Small intestine (tissue), 7 donors: ENCODE results near the gene LY6G6F. TPM values are rescaled to one million over a fixed set of nuclear protein-coding genes. Genes with fewer than 3 reads are reported as not detected.

ENCODE experiments used
- DNase-seq, 2 donors: peaks; one replicate each; pipeline versions ENCODE4 v3.0.0 to v3.0.0-alpha.2; 2013
- FAIRE-seq: peaks from 2 replicates; lab custom pipeline; 2012; peaks lifted over from hg19 to GRCh38; lab: Jason Lieb, UNC
- H3K27ac ChIP-seq, 3 donors: one replicate each; pipeline ENCODE4 v1.5.1; 2013; ENCODE audit warnings: low read length in 2 of 3, mild to moderate bottlenecking in 2 of 3, control low read depth in 1 of 3, inconsistent platforms in 1 of 3, low read depth in 1 of 3, moderate library complexity in 1 of 3
- H3K27me3 ChIP-seq, 3 donors: one replicate each; pipeline ENCODE4 v1.6.1; 2013; ENCODE audit warnings: low read length in 3 of 3, inconsistent platforms in 1 of 3; ENCODE audit not compliant: control insufficient read depth in 3 of 3, insufficient read depth in 3 of 3
- H3K36me3 ChIP-seq, 3 donors: one replicate each; pipeline ENCODE4 v1.6.1; 2013; ENCODE audit warnings: low read length in 3 of 3, inconsistent platforms in 1 of 3, low read depth in 1 of 3, mild to moderate bottlenecking in 1 of 3, moderate library complexity in 1 of 3; ENCODE audit not compliant: control insufficient read depth in 3 of 3, insufficient read depth in 2 of 3
- H3K4me1 ChIP-seq, 3 donors: one replicate each; pipeline ENCODE4 v1.6.1; 2013; ENCODE audit warnings: low read length in 2 of 3, inconsistent platforms in 1 of 3, low read depth in 1 of 3, mild to moderate bottlenecking in 1 of 3, moderate library complexity in 1 of 3; ENCODE audit not compliant: control insufficient read depth in 3 of 3, insufficient read depth in 2 of 3
- H3K4me3 ChIP-seq, 3 donors: one replicate each; pipeline ENCODE4 v1.5.1; 2013; ENCODE audit warnings: low read length in 3 of 3, control low read depth in 1 of 3, inconsistent platforms in 1 of 3, low read depth in 1 of 3, mild to moderate bottlenecking in 1 of 3, moderate library complexity in 1 of 3
- H3K9me3 ChIP-seq, 2 donors: one replicate each; pipeline ENCODE4 v1.6.1; 2013; ENCODE audit warnings: low read depth in 1 of 2, low read length in 1 of 2; ENCODE audit not compliant: control insufficient read depth in 2 of 2, insufficient read depth in 1 of 2
- WGBS, 3 donors: extraction: QIAGEN DNeasy Blood & Tissue Kit; methylation state at CpG; one replicate each; pipeline ENCODE4 v1.1.7; 2013; 5-methylcytosine and 5-hydroxymethylcytosine counted together
- polyA plus RNA-seq, 4 donors: library from polyadenylated mRNA; stranded (reverse) in 3 of 4; unstranded in 1 of 4; fragments of 200-250 nt in 3 of 4; fragments of 120-200 nt in 1 of 4; gene quantifications; one replicate each; pipeline versions ENCODE4 v1.2.1 to v1.2.3, GENCODE V29; 2013
- donor health status: healthy with polysubstance abuse.
- donor health status: control.
- donor health status: control.
- donor health status: Bipolar disorder and iron deficiency.
- donor health status: healthy.

Gene LY6G6F
- polyA plus RNA-seq, 4 donors: 0.12 TPM; not detected in 3

DNA sequence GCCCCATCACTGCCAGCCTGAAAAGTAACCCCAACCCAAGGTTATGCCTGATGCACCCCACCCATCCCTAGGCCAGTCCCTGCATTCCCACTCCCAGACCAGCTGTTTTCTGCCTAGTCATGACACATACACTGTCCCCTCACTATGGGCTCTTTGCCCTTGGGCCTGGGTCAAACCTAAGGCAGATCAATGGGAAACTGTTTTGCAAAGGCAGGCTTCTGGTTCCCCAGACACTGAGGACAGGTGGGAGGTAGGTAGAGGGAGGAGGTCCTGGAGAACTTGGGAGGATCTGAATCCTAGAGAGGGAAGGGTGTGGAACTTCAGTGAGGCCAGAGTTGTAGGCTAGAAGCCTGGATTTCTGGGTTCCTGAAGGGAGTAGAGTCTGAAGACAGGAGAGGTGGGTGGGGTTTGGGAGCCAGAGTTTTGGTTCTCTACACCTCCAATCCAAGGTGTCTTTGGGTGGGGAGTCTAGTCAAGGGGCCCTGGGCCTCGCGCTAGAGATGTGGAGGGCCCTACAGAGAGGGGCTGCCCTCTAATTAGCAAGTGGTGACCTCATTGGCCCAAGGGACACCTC lies 27.7 kb downstream of the LY6G6F start:
- FAIRE-seq (no peak), DNase-seq (no peak)
- WGBS, 3 donors: 0 to 15% (median 8%) methylated on average over 2 of the region's 2 CpGs
- peaks cover 11 to 48% (median 11%) of the 10 kb centered on the region in 3 donors for H3K36me3 ChIP-seq
- H3K27ac ChIP-seq: peak overlapping the region; percentile 92 to 98 (median 97)
- H3K9me3 ChIP-seq: no peaks in the 10 kb centered on the region
- H3K4me1 ChIP-seq: peaks cover 3 to 56% (median 12%) of the 10 kb centered on the region in 3 donors
- peak overlapping the region; percentile 63 to 79 (median 72) for H3K4me3 ChIP-seq
- no peaks in the 10 kb centered on the region for H3K27me3 ChIP-seq

DNA sequence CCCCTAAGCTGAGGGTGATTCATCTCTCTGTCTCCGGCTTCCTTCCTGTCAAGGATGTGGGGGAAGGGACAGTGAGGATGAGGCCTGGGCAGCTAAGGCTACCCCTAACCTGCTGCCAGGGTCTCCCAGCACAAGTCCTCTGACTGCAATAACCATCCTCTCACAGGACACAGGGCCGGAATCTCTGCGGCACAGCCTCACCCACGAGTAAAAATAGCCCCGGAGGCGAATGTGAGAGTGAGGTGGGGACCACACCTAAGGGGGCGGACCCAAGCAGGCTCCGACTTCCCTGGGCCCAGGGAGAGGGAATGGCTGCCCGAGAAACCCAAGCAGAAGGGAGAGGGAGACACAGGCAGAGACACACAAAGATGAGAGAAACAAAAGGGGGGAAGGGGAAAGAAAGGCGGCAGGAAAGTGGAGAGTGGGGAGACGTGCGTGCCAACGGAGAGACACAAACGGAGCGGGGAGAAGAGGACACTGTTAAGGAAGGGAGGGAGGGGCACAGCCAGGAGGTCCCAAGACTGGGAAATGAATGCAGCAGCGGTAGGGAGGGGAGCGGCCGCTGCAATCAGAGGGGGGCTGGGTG lies 28.2 kb downstream of the LY6G6F start:
- WGBS, 3 donors: 0 to 3% (median 0%) methylated on average over 17 to 18 of the region's 18 CpGs
- Histone ChIP-seq H3K36me3 (peaks cover 11 to 48% (median 11%) of the 10 kb centered on the region in 3 donors), H3K4me3 (peak overlapping the region; percentile 63 to 79 (median 72)), H3K27ac (peak overlapping the region; percentile 92 to 98 (median 97)), H3K27me3 (no peaks in the 10 kb centered on the region), H3K9me3 (no peaks in the 10 kb centered on the region), H3K4me1 (peaks cover 3 to 58% (median 12%) of the 10 kb centered on the region in 3 donors)
- DNase-seq (peak; percentile 83 to 87), FAIRE-seq (no peak)

DNA sequence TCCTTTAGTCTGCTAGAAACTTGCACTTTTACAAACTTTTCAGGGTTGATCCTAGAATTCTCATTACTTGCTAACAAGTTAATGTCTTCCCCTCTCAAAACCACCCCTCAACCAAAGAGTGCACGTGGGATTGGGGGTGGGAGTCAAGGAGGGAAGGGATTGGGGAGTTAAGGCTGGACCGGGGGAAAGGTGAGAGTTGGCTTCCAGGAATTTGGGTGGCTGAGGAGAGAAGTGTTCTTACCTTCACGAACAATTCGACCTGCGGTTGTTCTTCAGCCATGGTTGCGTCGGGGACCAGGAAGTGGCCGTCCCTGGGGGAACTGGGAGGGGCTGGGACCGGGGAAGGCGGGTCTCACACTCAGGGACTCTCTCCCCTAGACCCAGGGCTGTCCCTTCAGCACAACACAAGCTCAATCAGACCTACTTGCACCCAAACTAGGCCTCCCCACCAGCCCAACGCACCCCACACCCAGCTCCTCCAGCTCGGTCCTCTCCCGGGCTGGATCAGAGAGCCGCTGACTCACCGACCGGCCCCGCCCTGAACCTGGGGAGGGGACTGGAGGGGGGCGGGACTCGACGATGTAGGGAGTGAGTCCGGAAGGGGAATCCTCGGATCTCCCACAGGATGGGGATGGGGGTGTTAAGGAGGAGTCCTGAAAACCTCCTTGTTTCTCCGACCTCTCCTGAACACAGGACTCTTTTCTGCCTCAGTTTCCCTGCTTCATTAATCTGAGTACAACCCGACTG lies 29.5 kb downstream of the LY6G6F start, which contains the start of gene CLIC1:
CLIC1 (minus strand) TSS at position 510 of the 747 bp plus-strand sequence; CDS start at position 280, 230 bp downstream.
- FAIRE-seq: no peak
- H3K4me1 ChIP-seq: peaks cover 3 to 60% (median 12%) of the 10 kb centered on the region in 3 donors

DNA sequence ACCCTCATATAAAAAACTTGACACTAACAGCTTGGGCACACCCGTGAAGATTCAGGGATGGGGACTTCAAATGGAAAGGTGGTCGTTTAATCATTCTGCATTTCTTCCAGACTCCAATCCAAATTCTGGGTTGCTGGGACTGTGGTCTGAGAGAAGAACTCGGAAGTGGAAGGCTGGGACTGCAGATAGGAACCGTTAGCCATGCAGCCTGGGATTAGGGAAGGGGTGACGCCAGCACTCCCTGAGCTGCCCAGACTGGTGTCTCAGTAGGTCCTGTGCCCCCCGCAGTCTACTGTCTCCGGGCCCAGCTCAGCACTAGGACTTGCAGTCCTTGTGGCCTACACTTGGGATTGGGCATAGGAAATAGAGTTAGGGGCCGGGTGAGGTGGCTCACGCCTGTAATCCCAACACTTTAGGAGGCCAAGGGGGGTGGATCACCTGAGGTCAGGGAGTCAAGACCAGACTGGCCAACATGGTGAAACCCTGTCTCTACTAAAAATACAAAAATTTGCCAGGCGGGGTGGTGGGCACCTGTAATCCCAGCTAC lies 30.2 kb downstream of the LY6G6F start:
- Histone ChIP-seq H3K27ac (peak overlapping the region; percentile 92 to 98 (median 97)), H3K27me3 (no peaks in the 10 kb centered on the region), H3K4me1 (peaks cover 3 to 57% (median 12%) of the 10 kb centered on the region in 3 donors), H3K4me3 (peak overlapping the region in 2 of 3 donors; percentile 72 to 79), H3K36me3 (peaks cover 6 to 42% (median 7%) of the 10 kb centered on the region in 3 donors), H3K9me3 (no peaks in the 10 kb centered on the region)
- DNase-seq (peak in 1 of 2 donors; percentile 53), FAIRE-seq (no peak)
- WGBS, 3 donors: 14 to 28% (median 24%) methylated on average over 10 of the region's 10 CpGs

More for the DNA sequence above, 29.5 kb downstream of the LY6G6F start, which contains the start of gene CLIC1:
- Histone ChIP-seq H3K27me3 (no peaks in the 10 kb centered on the region), H3K9me3 (no peaks in the 10 kb centered on the region), H3K4me3 (peak within 1 kb of the TSS; percentile 63 to 79 (median 72)), H3K27ac (peak within 1 kb of the TSS; percentile 94 to 98 (median 97)), H3K36me3 (peaks cover 11 to 40% (median 11%) of the 10 kb centered on the region in 3 donors)
- peak; percentile 94 to 95 for DNase-seq
- WGBS, 3 donors: 0 to 1% (median 1%) methylated on average over 17 to 24 of the region's 24 CpGs

DNA sequence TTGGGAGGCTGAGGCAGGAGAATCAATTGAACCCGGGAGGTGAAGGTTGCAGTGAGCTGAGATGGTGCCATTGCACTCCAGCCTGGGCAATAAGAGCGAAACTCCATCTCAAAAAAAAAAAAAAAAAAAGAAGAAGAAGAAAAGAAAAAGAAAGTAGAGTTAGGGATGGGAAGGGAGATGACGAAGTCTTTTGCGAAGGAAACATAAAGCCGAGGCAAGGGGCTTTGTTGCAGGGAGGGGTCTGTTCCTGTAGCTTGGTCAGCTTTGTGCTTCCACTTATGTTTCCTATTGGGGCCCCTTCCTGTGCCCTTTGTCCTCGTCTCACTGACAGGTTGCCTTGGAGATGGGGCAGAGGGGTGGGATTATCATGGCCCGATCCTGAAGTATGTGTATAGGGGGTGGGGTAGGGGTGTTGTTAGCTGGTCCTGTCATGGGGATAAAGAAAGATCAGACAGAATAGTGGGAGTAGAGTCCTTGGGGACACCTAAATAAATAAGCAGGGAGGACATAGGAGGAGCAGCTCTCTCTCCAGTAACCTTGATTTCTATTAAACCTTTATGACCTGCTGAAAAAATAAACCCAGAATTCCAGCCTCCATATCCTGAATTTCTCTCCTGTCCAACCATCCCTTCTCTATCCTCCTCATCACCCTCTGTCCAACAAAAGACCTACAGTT lies 30.8 kb downstream of the LY6G6F start:
- no peaks in the 10 kb centered on the region for H3K27me3 ChIP-seq
- peak; percentile 60 to 95 for DNase-seq
- peaks cover 3 to 43% (median 4%) of the 10 kb centered on the region in 3 donors for H3K36me3 ChIP-seq
- peak overlapping the region in 1 of 3 donors; percentile 7 for H3K4me3 ChIP-seq
- H3K9me3 ChIP-seq: no peaks in the 10 kb centered on the region
- H3K27ac ChIP-seq: peak overlapping the region; percentile 94 to 98 (median 97)
- WGBS, 3 donors: 3 to 30% (median 24%) methylated on average over 7 of the region's 7 CpGs
- FAIRE-seq: no peak
- H3K4me1 ChIP-seq: peaks cover 3 to 53% (median 12%) of the 10 kb centered on the region in 3 donors

DNA sequence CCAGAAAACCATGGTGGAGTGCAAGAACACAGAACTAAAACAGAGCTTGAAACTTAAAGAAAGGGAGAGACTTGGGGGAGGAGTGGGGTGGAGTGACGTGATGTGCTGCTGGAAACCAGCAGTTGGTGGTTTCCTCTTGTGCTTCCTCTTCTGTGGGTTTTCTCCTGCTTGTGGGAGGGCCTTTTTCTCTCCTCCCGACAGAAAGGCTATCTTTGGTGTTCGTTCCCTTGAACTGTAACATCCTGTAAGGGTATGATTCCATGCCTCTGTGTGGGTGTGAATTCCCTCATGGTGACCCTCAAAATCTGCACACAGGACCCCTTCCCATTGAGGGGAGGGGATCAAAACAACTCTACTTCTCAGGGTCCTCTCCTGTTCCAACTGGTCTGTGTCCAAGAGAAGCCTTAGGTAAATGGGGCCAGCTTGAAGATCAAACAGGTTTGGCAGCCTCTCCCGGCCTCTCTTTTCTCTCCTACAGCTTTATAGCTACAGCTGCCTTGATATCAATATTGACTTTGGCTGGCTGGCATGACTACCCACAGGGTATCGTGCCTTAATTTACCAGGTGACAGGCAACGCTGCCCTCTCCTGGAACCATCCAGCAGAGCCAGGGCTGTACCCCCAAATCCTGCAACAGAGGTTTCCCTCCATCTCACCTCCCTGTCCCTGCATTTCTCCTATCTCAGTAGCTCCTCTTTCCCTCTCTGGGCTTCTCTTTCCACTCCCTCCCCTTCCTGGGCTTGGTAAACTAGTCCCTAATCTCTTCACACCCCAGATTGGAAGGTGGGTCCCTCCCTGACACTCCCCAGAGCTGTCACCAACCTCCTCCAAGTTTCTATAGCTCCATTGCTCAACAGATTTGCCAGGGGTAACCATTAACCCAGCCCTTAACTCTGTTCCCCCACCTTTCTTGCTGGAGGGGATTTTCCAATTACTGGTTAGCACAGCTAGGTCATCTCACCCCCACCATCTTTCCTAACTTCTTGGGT lies 31.6 kb downstream of the LY6G6F start:
- Histone ChIP-seq H3K27me3 (no peaks in the 10 kb centered on the region), H3K27ac (peak overlapping the region; percentile 94 to 98 (median 97)), H3K4me3 (peak overlapping the region in 1 of 3 donors; percentile 7), H3K36me3 (peaks cover 0 to 35% (median 2%) of the 10 kb centered on the region in 3 donors), H3K4me1 (peaks cover 3 to 53% (median 12%) of the 10 kb centered on the region in 3 donors), H3K9me3 (no peaks in the 10 kb centered on the region)
- DNase-seq (peak; percentile 95 to 96), FAIRE-seq (no peak)
- 1 to 11% (median 5%) methylated on average over 6 of the region's 6 CpGs for WGBS, 3 donors
